ENCODE measurements around the gene PRR30. TPM values are rescaled to one million over a fixed set of nuclear protein-coding genes. Genes with fewer than 3 reads are reported as not detected.
"Not testable (repeated sequence)": the region's sequence is repeated elsewhere in the genome, so short reads cannot be mapped to it uniquely, and the experiment has no call there.

The PRR30 gene
- total RNA-seq, 1 donor from 2014 or later: not detected

GRCh38 chr2:27133195-27133875, 5.9 kb downstream of the PRR30 start:
- peaks cover 10% of the 10 kb centered on the region for H3K4me1 Mint-ChIP-seq (ENCODE audit: low read depth)
- H3K27ac Mint-ChIP-seq: peak overlapping the region; percentile 78
- intact Hi-C loops (cut with micrococcal nuclease): no loop called here
- DNase-seq (ENCODE audit: low spot score): no peak
- H3K27me3 Mint-ChIP-seq (ENCODE audit: low read depth): peaks cover 2% of the 10 kb centered on the region
- H3K4me3 Mint-ChIP-seq (ENCODE audit: low read depth): peak overlapping the region; percentile 96
- H3K36me3 Mint-ChIP-seq (ENCODE audit: low read depth): peaks cover 49% of the 10 kb centered on the region
- no peaks in the 10 kb centered on the region for H3K9me3 Mint-ChIP-seq

GRCh38 chr2:27131429-27131828, 7.8 kb downstream of the PRR30 start:
- intact Hi-C loops (cut with micrococcal nuclease): no loop called here
- DNase-seq (ENCODE audit: low spot score): no peak
- Mint-ChIP-seq H3K27me3 (ENCODE audit: low read depth) (no peaks in the 10 kb centered on the region), H3K9me3 (no peaks in the 10 kb centered on the region), H3K36me3 (ENCODE audit: low read depth) (peaks cover 49% of the 10 kb centered on the region), H3K4me3 (ENCODE audit: low read depth) (no peak overlapping the region), H3K27ac (peak overlapping the region; percentile 60), H3K4me1 (ENCODE audit: low read depth) (peaks cover 10% of the 10 kb centered on the region)

GRCh38 chr2:27130396-27130795, 8.8 kb downstream of the PRR30 start:
- intact Hi-C loops (cut with micrococcal nuclease): no loop called here
- Mint-ChIP-seq H3K4me3 (ENCODE audit: low read depth) (no peak overlapping the region), H3K27ac (no peak overlapping the region), H3K4me1 (ENCODE audit: low read depth) (peaks cover 10% of the 10 kb centered on the region), H3K36me3 (ENCODE audit: low read depth) (peaks cover 49% of the 10 kb centered on the region), H3K9me3 (no peaks in the 10 kb centered on the region), H3K27me3 (ENCODE audit: low read depth) (no peaks in the 10 kb centered on the region)
- DNase-seq (ENCODE audit: low spot score): no peak

GRCh38 chr2:27128668-27129571, 10.3 kb downstream of the PRR30 start:
- peaks cover 14% of the 10 kb centered on the region for H3K4me1 Mint-ChIP-seq (ENCODE audit: low read depth)
- DNase-seq (ENCODE audit: low spot score): no peak
- H3K36me3 Mint-ChIP-seq (ENCODE audit: low read depth): peaks cover 46% of the 10 kb centered on the region
- H3K4me3 Mint-ChIP-seq (ENCODE audit: low read depth): no peak overlapping the region
- intact Hi-C loops (cut with micrococcal nuclease): no loop called here
- H3K27ac Mint-ChIP-seq: no peak overlapping the region
- no peaks in the 10 kb centered on the region for H3K9me3 Mint-ChIP-seq
- no peaks in the 10 kb centered on the region for H3K27me3 Mint-ChIP-seq (ENCODE audit: low read depth)

GRCh38 chr2:27127883-27128667, 11.1 kb downstream of the PRR30 start:
- Mint-ChIP-seq H3K27ac (no peak overlapping the region), H3K27me3 (ENCODE audit: low read depth) (peaks cover 1% of the 10 kb centered on the region), H3K4me3 (ENCODE audit: low read depth) (no peak overlapping the region), H3K36me3 (ENCODE audit: low read depth) (peaks cover 40% of the 10 kb centered on the region), H3K4me1 (ENCODE audit: low read depth) (peaks cover 12% of the 10 kb centered on the region), H3K9me3 (no peaks in the 10 kb centered on the region)
- intact Hi-C loops (cut with micrococcal nuclease): no loop called here
- no peak for DNase-seq (ENCODE audit: low spot score)

- Mint-ChIP-seq H3K27ac (no peak overlapping the region), H3K27me3 (ENCODE audit: low read depth) (peaks cover 12% of the 10 kb centered on the region), H3K4me3 (ENCODE audit: low read depth) (no peak overlapping the region), H3K4me1 (ENCODE audit: low read depth) (peaks cover 12% of the 10 kb centered on the region), H3K9me3 (no peaks in the 10 kb centered on the region), H3K36me3 (ENCODE audit: low read depth) (peaks cover 25% of the 10 kb centered on the region)
- intact Hi-C loops (cut with micrococcal nuclease): no loop called here
- no peak for DNase-seq (ENCODE audit: low spot score)
These were observed 12.9 kb downstream of the PRR30 start for GRCh38 chr2:27126252-27126710.

GRCh38 chr2:27125104-27125503, 14.1 kb downstream of the PRR30 start:
- intact Hi-C loops (cut with micrococcal nuclease): no loop called here
- DNase-seq (ENCODE audit: low spot score): no peak
- H3K9me3 Mint-ChIP-seq: no peaks in the 10 kb centered on the region
- peaks cover 12% of the 10 kb centered on the region for H3K4me1 Mint-ChIP-seq (ENCODE audit: low read depth)
- no peak overlapping the region for H3K4me3 Mint-ChIP-seq (ENCODE audit: low read depth)
- peaks cover 19% of the 10 kb centered on the region for H3K27me3 Mint-ChIP-seq (ENCODE audit: low read depth)
- H3K36me3 Mint-ChIP-seq (ENCODE audit: low read depth): peaks cover 13% of the 10 kb centered on the region
- H3K27ac Mint-ChIP-seq: no peak overlapping the region

GRCh38 chr2:27123302-27124150, 15.7 kb downstream of the PRR30 start, which contains the start of gene ABHD1:
ABHD1 (plus strand) TSS chr2:27123815; CDS start chr2:27123949, 134 bp downstream.
- peaks cover 17% of the 10 kb centered on the region for H3K4me1 Mint-ChIP-seq (ENCODE audit: low read depth)
- no peaks in the 10 kb centered on the region for H3K36me3 Mint-ChIP-seq (ENCODE audit: low read depth)
- DNase-seq (ENCODE audit: low spot score): peak; percentile 58
- H3K27me3 Mint-ChIP-seq (ENCODE audit: low read depth): peaks cover 30% of the 10 kb centered on the region
- no peaks in the 10 kb centered on the region for H3K9me3 Mint-ChIP-seq
- H3K27ac Mint-ChIP-seq: peak within 1 kb of the TSS; percentile 62
- intact Hi-C loops (cut with micrococcal nuclease): loop anchor here (1.0 kb wide), 1 partner anchor 11 kb away; the partner anchor contains the start of gene PREB
- peak within 1 kb of the TSS; percentile 80 for H3K4me3 Mint-ChIP-seq (ENCODE audit: low read depth)

- Mint-ChIP-seq H3K9me3 (no peaks in the 10 kb centered on the region), H3K27me3 (ENCODE audit: low read depth) (peaks cover 33% of the 10 kb centered on the region), H3K36me3 (ENCODE audit: low read depth) (no peaks in the 10 kb centered on the region), H3K4me3 (ENCODE audit: low read depth) (peak overlapping the region; percentile 80), H3K27ac (no peak overlapping the region), H3K4me1 (ENCODE audit: low read depth) (peaks cover 17% of the 10 kb centered on the region)
- no peak for DNase-seq (ENCODE audit: low spot score)
- intact Hi-C loops (cut with micrococcal nuclease): loop anchor here (1.0 kb wide), 1 partner anchor 12 kb away; the partner anchor contains the start of gene PREB
These were observed 16.4 kb downstream of the PRR30 start for GRCh38 chr2:27122791-27123190.

GRCh38 chr2:27121906-27122305, 17.3 kb downstream of the PRR30 start:
- Mint-ChIP-seq H3K4me3 (ENCODE audit: low read depth) (no peak overlapping the region), H3K27ac (no peak overlapping the region), H3K36me3 (ENCODE audit: low read depth) (no peaks in the 10 kb centered on the region), H3K4me1 (ENCODE audit: low read depth) (peaks cover 17% of the 10 kb centered on the region), H3K27me3 (ENCODE audit: low read depth) (peaks cover 39% of the 10 kb centered on the region), H3K9me3 (no peaks in the 10 kb centered on the region)
- intact Hi-C loops (cut with micrococcal nuclease): no loop called here
- no peak for DNase-seq (ENCODE audit: low spot score)

GRCh38 chr2:27119330-27119670, 19.9 kb downstream of the PRR30 start:
- H3K4me3 Mint-ChIP-seq (ENCODE audit: low read depth): peak overlapping the region; percentile 77
- DNase-seq (ENCODE audit: low spot score); intact Hi-C loops (cut with micrococcal nuclease); H3K9me3 Mint-ChIP-seq; H3K36me3 Mint-ChIP-seq (ENCODE audit: low read depth): not testable (repeated sequence)
- peaks cover 17% of the 10 kb centered on the region for H3K4me1 Mint-ChIP-seq (ENCODE audit: low read depth)
- peak overlapping the region; percentile 36 for H3K27ac Mint-ChIP-seq
- peaks cover 39% of the 10 kb centered on the region for H3K27me3 Mint-ChIP-seq (ENCODE audit: low read depth)
